CD4-positive, alpha-beta T cell treated with Interleukin-12 subunit alpha and Interleukin-12 subunit beta, for 1 hour (primary cell): ENCODE data around the gene NCAPD2.
A peak's percentile ranks its signal among the peaks of the same experiment; 100 is the strongest.
"Not testable (repeated sequence)": the region's sequence is repeated elsewhere in the genome, so short reads cannot be mapped to it uniquely, and the experiment has no call there.

Experiments
- DNase-seq: peaks from one replicate; pipeline ENCODE4 v3.0.0-alpha.2; 2020

NCAPD2 gene

DNA sequence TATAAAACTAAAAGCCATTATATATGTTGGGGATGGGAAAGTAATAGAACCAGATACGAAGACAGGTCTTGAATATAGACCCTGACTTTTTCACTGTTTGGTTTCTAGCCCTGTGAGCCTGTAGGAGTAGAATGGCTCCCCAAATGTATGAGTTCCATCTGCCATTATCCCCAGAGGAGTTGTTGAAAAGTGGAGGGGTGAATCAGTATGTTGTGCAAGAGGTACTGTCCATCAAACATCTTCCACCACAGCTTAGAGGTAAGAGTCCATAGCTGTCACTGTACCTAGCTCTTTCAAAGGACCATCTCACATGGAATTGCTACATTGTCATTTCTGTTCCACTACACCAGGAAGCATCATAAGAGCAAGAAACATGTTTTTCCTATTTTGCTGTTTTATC lies 1.1 kb downstream of the NCAPD2 start:
- no peak for DNase-seq

DNA sequence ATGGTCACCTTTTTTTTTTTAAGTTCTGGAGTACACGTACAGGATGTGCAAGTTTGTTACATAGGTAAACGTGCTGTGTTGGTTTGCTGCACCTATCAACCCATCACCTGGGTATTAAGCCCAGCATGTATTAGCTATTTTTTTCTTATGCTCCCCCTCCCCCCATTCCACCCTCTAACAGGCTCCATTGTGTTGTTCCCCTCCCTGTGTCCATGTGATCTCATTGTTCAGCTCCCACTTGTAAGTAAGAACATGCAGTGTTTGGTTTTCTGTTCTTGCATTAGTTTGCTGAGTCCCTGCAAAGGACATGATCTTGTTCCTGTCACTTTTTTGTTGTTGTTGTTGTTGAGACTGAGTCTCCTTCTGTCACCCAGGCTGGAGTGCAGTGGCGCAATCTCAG lies 3.4 kb downstream of the NCAPD2 start:
- not testable (repeated sequence) for DNase-seq

- DNase-seq: no peak
Measured at GRCh38 chr12:6500466-6500865, 6.6 kb downstream of the NCAPD2 start.

GRCh38 chr12:6507102-6507998 lies 13.4 kb downstream of the NCAPD2 start:
- DNase-seq: no peak

DNA sequence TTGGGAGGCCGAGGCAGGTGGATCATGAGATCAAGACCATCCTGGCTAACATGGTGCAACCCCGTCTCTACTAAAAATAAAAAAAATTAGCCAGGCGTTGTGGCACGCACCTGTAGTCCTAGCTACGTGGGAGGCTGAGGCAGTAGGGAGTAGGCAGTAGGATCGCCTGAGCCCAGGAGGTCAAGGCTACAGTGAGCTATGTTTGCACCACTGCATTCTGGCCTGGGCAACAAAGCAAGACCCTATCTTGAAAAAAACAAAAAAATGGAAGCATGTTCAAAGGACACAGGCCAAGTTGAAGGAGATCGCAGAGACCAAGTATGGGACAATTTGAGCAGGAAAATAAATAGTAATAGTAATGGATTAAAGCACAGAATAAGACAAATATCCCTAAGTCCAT lies 14.2 kb downstream of the NCAPD2 start:
- DNase-seq: no peak

- DNase-seq: no peak
Measured at GRCh38 chr12:6520186-6520585, 26.3 kb downstream of the NCAPD2 start.

DNA sequence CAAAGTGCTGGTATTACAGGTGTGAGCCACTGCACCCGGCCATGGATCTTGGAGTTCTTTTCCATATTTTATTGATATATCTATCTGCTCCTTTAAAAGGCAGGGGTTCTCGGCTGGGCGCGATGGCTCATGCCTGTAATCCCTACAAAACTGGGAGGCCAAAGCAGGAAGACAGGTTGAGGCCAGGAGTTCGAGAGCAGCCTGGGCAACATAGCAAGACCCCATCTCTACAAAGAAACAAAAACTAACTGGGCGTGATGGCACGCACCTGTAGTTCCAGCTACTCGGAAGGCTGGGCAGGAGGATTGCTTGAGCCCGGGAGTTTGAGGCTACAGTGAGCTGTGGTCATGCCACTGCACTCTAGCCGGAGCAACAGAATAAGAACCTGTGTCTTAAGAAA lies 28.3 kb downstream of the NCAPD2 start:
- no peak for DNase-seq

GRCh38 chr12:6523708-6524107 lies 29.8 kb downstream of the NCAPD2 start:
- no peak for DNase-seq

GRCh38 chr12:6524648-6525047 lies 30.7 kb downstream of the NCAPD2 start:
- DNase-seq: no peak

DNA sequence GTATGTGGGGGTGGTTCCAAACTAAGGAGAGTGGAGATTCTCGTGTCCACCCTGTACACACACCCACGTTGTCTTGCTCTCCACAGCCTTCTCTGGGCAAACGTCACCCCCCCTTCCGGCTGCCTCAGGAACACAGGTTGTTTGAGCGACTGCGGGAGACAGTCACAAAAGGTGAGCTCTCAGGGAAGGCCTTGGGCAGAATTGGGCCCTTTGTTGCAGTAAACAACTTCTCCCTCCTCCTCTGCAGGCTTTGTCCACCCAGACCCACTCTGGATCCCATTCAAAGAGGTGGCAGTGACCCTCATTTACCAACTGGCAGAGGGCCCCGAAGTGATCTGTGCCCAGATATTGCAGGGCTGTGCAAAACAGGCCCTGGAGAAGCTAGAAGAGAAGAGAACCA lies 32.3 kb downstream of the NCAPD2 start:
- DNase-seq: no peak

- no peak for DNase-seq
Measured at GRCh38 chr12:6526766-6527525, 33.0 kb downstream of the NCAPD2 start.

GRCh38 chr12:6527711-6528110 lies 33.8 kb downstream of the NCAPD2 start:
- DNase-seq: no peak

- no peak for DNase-seq
Measured at GRCh38 chr12:6528539-6529235, 34.8 kb downstream of the NCAPD2 start.

GRCh38 chr12:6529291-6529737 lies 35.4 kb downstream of the NCAPD2 start:
- no peak for DNase-seq

- DNase-seq: no peak
Measured at GRCh38 chr12:6530576-6531260, 36.8 kb downstream of the NCAPD2 start.

DNA sequence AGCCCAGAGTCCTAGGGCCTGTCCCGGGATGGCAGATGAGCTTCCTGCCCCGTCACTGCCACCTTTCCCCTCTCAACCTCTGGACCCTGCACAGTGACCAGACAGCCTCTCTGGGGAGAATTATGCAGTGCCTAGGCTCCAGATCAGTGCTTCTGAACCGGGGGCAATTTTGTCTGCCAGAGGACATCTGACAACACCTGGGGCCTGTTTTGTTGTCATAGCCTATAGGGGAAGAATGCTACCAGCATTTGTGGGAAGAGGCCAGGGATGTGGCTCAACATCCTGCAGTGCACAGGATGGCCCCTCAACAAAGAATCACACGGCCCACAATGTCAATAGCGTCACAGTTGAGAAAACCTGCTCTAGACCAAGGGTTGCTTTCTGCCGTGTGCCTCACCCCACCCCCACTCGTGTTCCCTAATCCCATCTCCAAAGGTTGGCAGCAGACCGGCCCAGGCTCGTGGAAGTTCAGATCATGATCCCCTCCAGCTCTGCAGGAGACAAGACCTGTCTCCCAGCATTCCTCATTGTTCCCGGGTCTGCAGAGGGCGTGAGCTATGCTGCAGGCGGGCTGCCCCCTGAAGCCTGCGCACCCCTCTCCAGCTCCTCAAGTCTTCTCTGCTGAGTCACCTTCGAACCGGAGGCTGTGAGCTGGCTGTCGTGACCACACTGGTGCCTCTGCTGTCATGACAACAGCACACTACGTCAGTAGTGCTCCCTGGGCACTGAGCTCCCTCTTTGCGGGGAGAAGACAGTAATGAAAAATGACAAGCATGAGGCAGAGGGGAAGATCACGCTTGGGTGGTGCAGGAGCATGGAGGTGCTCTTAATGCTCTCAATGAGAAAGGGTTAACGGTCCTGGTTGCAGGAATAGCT lies 38.4 kb downstream of the NCAPD2 start:
- DNase-seq: peak; percentile 81

GRCh38 chr12:6532927-6533652 lies 39.2 kb downstream of the NCAPD2 start:
- DNase-seq: peak; percentile 24

DNA sequence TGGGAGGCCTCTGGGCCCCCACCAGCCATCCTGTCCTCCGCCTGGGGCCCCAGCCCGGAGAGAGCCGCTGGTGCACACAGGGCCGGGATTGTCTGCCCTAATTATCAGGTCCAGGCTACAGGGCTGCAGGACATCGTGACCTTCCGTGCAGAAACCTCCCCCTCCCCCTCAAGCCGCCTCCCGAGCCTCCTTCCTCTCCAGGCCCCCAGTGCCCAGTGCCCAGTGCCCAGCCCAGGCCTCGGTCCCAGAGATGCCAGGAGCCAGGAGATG lies 39.7 kb downstream of the NCAPD2 start:
- DNase-seq: no peak

DNA sequence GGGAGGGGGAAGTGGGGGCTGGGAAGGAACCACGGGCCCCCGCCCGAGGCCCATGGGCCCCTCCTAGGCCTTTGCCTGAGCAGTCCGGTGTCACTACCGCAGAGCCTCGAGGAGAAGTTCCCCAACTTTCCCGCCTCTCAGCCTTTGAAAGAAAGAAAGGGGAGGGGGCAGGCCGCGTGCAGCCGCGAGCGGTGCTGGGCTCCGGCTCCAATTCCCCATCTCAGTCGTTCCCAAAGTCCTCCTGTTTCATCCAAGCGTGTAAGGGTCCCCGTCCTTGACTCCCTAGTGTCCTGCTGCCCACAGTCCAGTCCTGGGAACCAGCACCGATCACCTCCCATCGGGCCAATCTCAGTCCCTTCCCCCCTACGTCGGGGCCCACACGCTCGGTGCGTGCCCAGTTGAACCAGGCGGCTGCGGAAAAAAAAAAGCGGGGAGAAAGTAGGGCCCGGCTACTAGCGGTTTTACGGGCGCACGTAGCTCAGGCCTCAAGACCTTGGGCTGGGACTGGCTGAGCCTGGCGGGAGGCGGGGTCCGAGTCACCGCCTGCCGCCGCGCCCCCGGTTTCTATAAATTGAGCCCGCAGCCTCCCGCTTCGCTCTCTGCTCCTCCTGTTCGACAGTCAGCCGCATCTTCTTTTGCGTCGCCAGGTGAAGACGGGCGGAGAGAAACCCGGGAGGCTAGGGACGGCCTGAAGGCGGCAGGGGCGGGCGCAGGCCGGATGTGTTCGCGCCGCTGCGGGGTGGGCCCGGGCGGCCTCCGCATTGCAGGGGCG lies 40.2 kb downstream of the NCAPD2 start, which contains the start of gene GAPDH:
TSS of gene GAPDH (plus strand) at position 595 of the 772 bp plus-strand sequence. CDS start 316 bp downstream, outside the sequence.
- DNase-seq: peak; percentile 88

DNA sequence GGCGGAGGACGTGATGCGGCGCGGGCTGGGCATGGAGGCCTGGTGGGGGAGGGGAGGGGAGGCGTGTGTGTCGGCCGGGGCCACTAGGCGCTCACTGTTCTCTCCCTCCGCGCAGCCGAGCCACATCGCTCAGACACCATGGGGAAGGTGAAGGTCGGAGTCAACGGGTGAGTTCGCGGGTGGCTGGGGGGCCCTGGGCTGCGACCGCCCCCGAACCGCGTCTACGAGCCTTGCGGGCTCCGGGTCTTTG lies 40.7 kb downstream of the NCAPD2 start:
- DNase-seq: no peak
